ENCODE measurements around the gene ZNF679.
"Not testable (repeated sequence)": the region's sequence is repeated elsewhere in the genome, so short reads cannot be mapped to it uniquely, and the experiment has no call there.

The ZNF679 gene

DNA sequence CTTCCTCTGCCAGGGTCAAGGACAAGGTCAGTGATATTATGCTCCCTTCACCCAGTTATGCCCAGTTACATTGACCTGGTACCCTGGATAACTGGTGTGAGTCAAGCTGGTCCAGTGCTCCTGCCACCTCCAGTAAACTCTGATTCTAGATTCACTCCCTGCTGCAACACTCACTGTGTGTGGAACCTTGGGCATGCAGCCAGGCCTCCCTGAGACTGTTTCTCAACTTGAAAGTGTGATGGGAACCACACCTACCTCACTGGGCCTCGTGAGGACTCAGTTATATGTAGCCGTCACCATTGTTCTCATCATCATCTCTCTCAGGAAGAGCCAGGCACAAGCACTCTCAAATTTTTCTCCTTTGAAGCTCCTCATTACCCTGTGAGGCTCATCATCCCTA is 84.6 kb downstream of the ZNF679 start:
- DNase-seq = no peak

- peak; percentile 7 for DNase-seq
These were observed 85.6 kb downstream of the ZNF679 start, which contains the start of gene ZNF736 for GRCh38 chr7:64313740-64314491. ZNF736 (plus strand) TSS chr7:64313961; CDS start chr7:64314151, 190 bp downstream.

DNA sequence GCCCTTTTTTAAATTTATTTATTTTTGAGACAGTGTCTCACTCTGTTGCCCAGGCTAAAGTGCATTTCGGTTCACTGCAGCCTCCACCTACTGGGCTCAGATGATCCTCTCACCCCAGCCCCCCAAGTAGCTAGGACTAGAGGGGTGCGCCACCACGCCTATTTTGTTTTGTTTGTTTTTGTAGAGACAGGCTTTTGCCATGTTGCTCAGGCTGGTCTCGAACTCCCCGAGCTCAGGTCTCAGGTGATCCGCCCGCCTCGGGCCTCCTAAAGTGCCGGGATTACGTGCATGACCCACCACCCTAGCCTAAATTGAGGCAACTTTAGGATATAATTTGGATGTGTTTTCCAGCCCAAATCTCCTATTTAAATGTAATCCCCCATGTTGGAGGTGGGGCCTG is 86.3 kb downstream of the ZNF679 start:
- DNase-seq = no peak

DNA sequence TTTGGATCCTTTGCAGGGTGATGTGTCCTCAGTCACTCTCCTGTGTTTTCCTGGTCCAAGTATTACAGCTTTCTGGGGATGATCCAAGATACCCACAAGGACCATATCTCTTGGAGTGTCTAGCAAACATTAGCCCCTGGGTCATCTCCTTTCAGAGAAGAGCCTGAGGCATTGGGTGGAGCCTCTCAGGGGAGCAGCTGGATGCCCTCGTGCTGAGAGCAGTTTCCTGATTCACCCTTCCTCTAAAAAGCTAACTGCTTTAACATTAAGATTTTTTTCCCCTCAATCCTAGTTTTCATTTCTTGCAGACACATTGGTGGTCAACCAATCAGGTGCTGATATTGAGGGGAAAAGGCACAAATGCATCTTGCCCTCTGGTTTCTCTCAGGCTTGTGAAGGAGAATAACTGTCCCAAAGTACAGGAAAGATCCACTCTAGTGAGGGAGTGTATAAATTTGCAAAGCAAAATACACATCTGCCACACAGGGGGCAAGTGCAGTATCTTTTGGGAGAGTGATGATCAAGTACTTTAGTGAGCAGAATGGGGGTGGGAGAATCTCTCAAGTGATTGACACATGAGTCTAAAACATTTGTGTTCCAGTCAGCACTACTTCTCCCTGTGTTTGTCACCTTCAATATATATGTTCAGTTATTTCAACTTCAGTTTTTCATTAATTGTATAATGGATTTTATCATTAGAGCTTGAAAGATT is 87.9 kb downstream of the ZNF679 start:
- DNase-seq = not testable (repeated sequence)
